ENCODE measurements around the gene CTSC.

GRCh38 chr11:88333862-88334261 lies 3.7 kb downstream of the CTSC start:
- TF ChIP-seq EZH2phosphoT487 (IDR thresholded peaks at IDR 0.05; ENCODE audit: borderline replicate concordance, low read depth): no peak
- no peak for TF ChIP-seq CTCF (IDR thresholded peaks at IDR 0.05)
- no peak for TF ChIP-seq TAF1 (IDR thresholded peaks at IDR 0.05; ENCODE audit: borderline replicate concordance, low read depth, low read length)
- TF ChIP-seq CHD2 (IDR thresholded peaks at IDR 0.05; ENCODE audit: low read length, partially characterized antibody): no peak
- TF ChIP-seq RCOR1 (IDR thresholded peaks at IDR 0.05; ENCODE audit: low read length): no peak
- TF ChIP-seq MAX (IDR thresholded peaks at IDR 0.05; ENCODE audit: low read depth): no peak
- no peak for TF ChIP-seq RAD21 (IDR thresholded peaks at IDR 0.05; ENCODE audit: low read length)
- TF ChIP-seq GABPA (IDR thresholded peaks at IDR 0.05; ENCODE audit: low read depth): no peak
- TF ChIP-seq RFX5 (IDR thresholded peaks at IDR 0.05; ENCODE audit: low read length): no peak
